GM21529 (cell line): ENCODE results near the gene DRAM1.
"Not testable (repeated sequence)": the region's sequence is repeated elsewhere in the genome, so short reads cannot be mapped to it uniquely, and the experiment has no call there.

ENCODE experiments used
- ATAC-seq: cut with Tn5 transposase; IDR thresholded peaks from one replicate; pipeline ENCODE4 v1.9.1; 2021; ENCODE audit not compliant: unreplicated experiment

DRAM1 gene

DNA sequence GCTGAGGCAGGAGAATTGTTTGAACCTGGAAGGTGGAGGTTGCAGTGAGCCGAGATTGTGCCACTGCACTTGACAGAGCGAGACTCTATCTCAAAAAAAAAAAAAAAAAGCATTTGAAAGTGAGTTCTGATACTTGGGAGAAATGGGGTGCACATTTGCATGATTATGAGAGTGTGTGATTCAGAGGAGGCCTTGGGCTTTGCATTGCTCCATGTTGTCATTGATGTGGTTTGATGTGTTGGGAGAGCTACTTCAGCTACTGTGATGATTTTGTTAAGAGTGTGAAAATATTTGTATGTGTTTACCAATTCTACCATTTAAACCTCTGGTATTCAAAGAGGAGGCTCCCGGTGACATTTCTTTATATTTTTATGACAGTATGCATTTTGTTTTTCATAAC lies 24.4 kb downstream of the DRAM1 start:
- no peak for ATAC-seq

- ATAC-seq: no peak
These were observed 25.3 kb downstream of the DRAM1 start for GRCh38 chr12:101902641-101903040.

DNA sequence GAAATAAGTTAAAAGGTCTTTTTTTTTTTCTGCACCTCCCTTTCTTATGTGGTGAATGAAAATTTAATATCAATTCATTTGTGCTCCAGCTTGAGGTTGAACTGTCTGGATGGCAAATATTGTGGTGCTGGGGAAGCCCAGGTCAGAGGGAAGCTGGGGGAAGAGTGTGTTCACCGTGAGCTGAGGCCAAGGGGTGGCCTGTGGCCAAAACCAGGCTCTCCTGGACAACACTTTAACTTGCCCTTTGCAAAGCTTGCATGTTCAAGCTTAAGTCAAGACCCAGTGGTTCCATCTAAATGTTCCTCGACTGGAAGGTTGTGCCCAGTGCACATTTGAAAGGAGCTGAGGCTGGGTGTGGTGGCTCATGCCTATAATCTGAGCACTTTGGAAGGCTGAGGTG lies 28.8 kb downstream of the DRAM1 start:
- ATAC-seq: no peak

GRCh38 chr12:101908395-101908794 lies 31.0 kb downstream of the DRAM1 start:
- ATAC-seq: no peak

GRCh38 chr12:101909646-101910045 lies 32.3 kb downstream of the DRAM1 start:
- ATAC-seq: peak; percentile 35

DNA sequence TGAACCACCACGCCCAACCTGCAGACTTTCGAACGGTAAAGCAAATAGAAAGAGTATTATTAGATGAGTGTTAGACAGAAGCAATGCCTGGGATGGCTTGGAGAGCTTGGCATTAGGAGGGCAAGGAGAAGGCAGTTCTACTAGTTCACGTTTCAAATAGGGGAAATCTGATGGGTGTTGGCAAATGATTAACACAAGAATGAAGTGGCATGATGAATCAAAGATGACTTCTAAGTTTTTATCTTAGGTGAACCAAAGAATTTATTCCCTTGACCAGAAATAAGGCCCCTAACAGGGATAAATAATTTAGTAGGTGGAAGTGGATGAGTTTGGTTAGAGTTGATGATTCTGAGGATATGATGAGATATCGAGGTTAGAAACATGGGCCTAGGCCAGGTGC lies 38.5 kb downstream of the DRAM1 start:
- ATAC-seq: no peak

DNA sequence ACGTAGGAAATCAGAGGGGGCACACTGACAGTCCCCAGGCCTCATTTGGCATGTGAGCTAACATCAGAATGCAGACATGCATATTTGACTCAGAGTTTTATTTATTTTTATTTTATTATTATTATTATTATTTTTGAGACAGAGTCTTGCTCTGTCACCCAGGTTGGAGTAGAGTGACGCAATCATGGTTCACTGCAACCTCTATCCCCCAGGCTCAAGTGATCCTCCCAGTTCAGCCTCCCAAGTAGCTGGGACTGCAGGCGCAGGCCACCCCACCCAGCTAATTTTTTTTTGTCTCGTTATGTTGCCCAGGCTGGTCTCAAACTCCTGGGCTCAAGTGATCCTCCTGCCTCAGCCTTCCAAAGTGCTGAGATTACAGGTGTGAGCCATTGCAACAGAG lies 41.4 kb downstream of the DRAM1 start:
- ATAC-seq: not testable (repeated sequence)

DNA sequence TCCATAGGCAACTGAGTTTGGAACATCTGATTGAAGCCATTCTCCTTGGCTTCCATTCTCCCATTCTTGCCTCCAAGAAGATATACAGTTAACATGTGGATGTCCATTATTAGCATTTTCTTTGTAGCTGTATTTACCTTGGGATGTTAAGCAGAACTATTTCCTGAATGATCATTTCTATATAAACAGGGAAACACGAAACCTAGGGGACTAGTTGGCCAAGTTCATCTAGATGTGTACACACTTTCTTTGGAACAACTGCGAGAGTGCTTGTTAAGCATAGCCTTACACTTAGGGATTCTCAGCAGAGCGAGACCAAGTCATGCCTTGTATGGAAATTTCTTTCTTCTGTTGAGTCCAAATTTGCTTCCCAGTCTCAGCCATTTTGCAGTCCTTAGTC lies 42.1 kb downstream of the DRAM1 start:
- ATAC-seq: no peak

DNA sequence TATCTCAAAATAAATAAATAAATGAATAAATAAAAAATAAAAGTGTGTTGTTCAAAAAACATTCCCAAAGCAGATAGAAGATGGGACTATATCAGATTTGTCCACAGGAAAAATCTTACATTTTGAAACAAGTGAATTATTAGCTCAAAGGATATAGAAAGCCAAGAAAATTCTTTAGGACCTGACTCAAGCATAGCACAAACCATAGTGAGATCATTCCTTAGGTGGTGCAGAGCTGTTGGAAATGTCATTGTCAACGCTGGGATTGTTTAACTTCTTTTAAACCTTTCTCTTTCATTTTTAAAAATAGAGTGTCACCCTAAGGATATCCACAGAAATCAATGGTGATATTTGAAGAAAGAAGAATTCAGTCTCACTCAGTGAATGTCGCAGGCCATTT lies 43.5 kb downstream of the DRAM1 start:
- no peak for ATAC-seq

- no peak for ATAC-seq
These were observed 45.8 kb downstream of the DRAM1 start for GRCh38 chr12:101923045-101923718.

DNA sequence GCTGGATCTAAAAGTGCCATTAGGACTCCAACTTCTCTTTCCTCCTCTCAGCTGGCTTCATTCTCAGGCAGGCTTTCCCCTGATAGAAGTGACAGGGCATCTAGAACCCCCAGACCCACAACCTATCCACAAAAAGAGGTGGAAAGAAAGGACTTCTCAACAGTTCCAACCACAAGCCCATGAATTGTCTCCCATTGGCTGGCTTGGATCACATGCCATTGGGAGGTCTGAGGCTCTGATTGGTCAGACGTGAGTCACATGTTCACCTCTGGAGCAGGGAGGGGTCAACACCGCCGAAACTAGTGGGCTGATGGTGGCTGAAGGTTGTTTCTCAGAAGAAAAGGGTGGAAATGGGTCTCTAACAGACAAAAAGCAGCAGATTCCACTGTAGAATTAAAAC lies 47.2 kb downstream of the DRAM1 start:
- no peak for ATAC-seq

DNA sequence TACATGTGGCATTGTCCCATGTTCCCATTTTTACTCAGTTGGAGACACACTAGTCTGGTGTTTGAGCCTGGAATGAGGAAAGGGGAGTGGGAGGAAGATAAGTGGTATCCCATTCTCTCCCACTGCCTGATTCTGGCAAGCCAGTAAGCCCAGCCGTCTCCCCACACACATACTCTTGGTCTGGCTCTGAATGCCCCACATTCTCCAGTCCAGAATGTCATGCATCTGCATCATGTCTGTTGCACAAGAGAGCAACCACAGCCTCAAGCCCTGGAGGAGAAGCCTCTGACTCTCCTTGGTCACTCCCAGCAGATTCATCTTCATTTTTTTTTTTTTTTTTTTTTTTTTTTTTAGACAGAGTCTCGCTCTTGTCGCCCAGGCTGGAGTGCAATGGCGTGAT lies 48.0 kb downstream of the DRAM1 start:
- no peak for ATAC-seq

GRCh38 chr12:101925935-101926334 lies 48.6 kb downstream of the DRAM1 start:
- no peak for ATAC-seq

DNA sequence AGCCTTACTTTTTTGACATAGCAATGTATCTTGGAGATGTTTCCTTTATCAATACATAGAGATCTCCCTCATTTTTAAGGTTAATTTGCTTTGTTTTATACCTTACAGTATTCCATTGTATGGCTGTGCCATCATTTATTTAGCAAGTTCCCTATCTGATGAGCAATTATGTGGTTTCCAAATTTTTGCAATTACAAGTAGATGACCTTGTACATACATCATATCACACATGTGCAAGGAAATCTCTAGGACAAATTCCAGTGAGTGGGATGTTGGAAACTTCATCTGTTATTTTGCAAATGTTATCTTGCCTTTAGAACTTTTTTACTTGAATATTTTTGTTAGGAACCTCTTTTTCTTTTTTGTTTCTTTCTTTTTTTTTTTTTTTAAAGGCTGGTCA lies 49.7 kb downstream of the DRAM1 start:
- ATAC-seq: no peak

GRCh38 chr12:101927999-101928398 lies 50.6 kb downstream of the DRAM1 start:
- no peak for ATAC-seq

DNA sequence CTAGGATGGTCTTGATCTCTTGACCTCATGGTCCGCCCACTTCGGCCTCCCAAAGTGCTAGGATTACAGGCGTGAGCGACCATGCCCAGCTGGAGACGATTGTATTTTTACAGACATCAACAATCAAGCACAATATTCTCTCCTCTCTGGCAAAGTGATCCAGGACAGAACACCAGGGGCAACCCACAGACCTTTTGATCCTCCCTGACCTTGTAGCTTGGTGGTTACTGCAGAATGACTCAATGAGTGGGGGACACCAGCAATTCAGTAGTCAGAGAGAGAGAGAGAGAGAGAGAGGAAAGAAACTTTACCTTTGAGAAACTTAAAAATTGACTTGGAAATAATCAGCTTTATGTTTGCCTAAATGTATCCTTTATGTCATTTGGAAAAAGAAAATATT lies 51.2 kb downstream of the DRAM1 start:
- no peak for ATAC-seq

DNA sequence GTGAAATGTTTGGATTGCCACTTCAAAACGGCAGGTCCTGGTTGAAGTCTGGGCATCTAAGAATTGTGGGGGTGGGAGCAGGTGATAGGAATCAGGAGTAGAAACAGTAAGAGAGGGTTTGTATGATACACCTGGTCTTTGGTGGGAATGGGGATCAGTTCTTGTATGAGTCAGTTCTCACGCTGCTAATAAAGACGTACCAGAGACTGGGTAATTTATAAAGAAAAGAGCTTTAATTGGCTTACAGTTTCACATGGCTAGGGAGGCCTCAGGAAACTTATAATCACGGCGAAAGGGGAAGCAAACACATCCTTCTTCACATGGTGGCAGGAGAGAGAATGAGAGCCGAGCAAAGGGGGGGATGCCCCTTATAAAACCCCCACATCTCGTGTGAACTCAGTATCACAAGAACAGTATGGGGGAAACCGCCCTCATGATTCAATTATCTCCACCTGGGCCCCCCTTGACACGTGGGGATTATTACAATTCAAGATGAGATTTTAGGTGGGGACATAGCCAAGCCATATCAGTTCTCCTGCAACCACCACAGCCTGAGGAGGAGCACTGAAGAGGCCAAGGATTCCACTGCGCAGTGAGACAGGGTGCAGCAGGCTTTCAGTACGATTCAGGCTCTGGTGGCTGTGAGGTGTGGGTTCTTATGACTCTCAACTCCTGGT lies 52.1 kb downstream of the DRAM1 start:
- ATAC-seq: no peak

DNA sequence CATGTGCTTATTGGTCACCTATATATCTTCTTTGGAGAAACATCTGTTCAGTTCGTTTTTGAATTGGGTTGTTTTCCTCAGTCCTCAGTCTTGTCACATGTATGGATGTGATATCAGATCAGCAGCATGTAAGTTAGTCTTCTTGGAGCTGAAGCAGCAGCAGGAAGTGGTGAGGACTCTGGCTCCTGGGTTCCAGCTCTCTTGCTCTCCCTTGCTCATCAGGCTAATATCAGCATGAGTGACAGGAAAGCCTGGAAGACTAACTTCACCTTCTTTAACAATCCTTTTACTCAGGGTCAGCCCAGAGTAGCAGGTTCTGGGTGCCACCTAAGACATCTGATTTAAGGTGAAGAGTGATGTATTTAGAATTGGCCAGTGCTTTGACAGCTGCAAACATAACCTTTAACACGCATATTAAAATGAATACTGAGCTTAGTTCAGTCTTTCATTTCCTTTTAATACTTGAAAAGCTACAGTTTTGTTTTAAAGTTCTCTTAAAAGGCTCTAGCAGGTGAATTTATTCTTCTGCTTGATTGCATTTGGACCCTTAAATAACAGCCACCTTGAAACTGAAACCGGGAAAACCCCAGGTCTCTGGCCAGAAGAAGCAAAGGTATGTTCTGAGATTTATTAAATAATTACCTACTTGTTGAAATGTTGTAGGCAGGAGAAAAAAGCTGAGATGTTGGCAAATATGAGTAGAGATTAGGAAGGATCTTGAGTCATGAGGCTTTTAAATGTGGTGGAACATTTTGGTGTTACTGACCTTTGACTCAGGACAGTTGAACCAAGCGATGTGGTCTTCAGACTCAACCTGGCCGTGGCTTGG lies 54.3 kb downstream of the DRAM1 start:
- peak; percentile 39 for ATAC-seq

DNA sequence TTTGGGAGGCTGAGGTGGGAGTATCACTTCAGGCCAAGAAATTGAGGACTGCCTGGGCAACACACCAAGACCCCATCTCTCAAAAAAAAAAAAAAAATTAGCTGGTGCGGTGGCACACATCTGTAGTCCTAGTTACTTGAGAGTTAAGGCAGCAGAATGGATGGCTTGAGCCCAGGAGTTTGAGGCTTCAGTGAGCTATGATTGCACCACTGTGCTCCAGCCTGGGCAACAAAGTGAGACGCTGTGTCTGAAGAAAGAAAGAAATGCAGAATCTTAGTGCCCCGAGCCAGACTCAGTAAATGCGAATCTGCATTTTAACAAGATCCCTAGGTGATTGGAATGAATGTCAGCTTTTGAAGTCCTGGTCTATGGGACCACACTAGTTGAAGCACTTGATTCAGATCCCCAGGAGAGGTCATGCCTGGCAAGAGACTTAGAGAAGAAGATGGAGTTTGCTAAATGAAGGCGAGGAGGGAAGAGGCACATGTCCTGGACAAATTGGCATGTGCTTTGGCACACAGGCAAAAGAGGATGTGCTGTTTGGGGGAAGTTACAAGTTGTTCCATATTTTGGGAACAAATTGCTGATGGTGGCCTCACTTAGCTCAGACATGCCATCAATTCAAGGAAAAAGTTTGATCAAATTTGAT lies 56.6 kb downstream of the DRAM1 start:
- no peak for ATAC-seq

DNA sequence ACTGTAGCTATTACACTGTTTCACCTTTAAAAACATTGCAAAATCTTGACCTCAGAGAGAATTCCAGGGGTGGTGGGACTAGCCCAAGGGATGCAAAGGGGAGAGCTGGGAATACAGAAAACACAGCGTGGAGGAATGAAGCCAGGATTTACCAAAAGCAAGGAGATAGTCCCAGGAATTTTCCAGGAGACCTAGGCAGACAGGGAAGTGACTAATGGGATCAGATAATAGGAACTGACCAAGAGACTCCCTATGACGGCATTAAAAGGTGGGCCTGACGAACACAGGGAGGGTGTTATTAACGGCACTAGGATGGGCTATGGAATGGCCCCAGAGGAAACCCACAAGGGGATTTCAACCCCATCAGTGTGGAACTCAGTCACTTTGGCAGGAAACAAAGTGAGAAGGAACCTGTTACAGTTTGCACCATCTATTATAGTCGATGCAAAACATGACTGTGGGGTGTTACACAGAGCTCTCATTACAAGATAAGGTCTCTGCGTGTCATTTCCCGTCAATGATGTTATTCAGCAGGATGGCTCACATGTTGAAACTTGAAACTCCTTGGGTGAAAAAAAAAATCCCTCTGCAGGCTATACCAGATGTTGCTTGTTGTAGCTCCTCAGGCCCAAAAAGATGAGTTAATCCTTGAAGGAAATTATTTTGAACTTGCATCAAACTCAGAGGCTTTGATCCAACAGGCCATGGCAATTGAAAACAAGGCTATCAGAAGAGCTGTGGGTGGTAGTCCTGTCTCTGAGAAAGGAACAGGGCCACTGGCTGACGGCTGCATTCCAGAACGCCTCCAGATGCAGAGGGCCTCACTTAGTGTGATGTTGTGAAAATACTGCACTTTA lies 58.7 kb downstream of the DRAM1 start:
- ATAC-seq: peak; percentile 73

- no peak for ATAC-seq
These were observed 61.9 kb downstream of the DRAM1 start for GRCh38 chr12:101939306-101939705.
